ENCODE measurements around the gene MSN. TPM values are rescaled to one million over a fixed set of nuclear protein-coding genes. Genes with fewer than 3 reads are reported as not detected.

The MSN gene
- total RNA-seq, 1 experiment from 2014 or later, result 308 TPM

DNA sequence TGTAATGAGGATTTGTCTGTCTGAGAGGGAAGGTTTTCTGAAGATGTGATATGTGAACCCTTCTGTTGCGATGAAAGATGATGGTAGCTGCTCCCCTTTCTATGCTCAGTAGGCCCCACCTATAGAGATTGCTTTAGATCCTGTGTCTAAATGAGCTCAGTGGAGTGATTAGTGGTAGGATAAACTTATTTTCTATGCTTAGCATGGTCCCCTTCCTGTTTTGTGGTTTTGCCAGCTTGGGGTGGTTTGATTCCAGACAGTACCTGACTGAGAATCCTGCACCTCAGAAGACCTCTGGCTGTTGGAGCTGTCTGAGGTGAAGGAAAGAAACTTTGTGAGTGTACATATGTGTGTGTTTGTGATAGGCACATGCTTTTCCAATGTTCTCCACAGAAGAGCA, 17.7 kb downstream of the MSN start:
- Histone ChIP-seq H2AFZ (ENCODE audit: low read length) (no peak overlapping the region), H3K27ac (ENCODE audit: low read length) (no peak overlapping the region), H3K9ac (ENCODE audit: low read length) (no peak overlapping the region), H3K9me3 (ENCODE audit: low read length) (no peaks in the 10 kb centered on the region), H3K36me3 (ENCODE audit: low read depth, low read length) (peaks cover 27% of the 10 kb centered on the region), H3K4me1 (ENCODE audit: insufficient read depth, low read length) (peaks cover 39% of the 10 kb centered on the region), H4K20me1 (ENCODE audit: low read length) (peaks cover 66% of the 10 kb centered on the region; the same call in 1 of the 2 replicates), H3K4me2 (ENCODE audit: low read length) (no peak overlapping the region), H3K9me2 (replicated peaks; ENCODE audit: low read length) (no peaks in the 10 kb centered on the region), H3K79me2 (ENCODE audit: low read length) (peaks cover 100% of the 10 kb centered on the region), H3F3A (ENCODE audit: low read length, unreplicated experiment) (no peaks in the 10 kb centered on the region), H3K4me3 (ENCODE audit: low read length) (no peak overlapping the region), H3K27me3 (ENCODE audit: low read length) (no peaks in the 10 kb centered on the region)
- intact Hi-C loops (cut with micrococcal nuclease), result no loop called here
- TF ChIP-seq, protein P1, sequence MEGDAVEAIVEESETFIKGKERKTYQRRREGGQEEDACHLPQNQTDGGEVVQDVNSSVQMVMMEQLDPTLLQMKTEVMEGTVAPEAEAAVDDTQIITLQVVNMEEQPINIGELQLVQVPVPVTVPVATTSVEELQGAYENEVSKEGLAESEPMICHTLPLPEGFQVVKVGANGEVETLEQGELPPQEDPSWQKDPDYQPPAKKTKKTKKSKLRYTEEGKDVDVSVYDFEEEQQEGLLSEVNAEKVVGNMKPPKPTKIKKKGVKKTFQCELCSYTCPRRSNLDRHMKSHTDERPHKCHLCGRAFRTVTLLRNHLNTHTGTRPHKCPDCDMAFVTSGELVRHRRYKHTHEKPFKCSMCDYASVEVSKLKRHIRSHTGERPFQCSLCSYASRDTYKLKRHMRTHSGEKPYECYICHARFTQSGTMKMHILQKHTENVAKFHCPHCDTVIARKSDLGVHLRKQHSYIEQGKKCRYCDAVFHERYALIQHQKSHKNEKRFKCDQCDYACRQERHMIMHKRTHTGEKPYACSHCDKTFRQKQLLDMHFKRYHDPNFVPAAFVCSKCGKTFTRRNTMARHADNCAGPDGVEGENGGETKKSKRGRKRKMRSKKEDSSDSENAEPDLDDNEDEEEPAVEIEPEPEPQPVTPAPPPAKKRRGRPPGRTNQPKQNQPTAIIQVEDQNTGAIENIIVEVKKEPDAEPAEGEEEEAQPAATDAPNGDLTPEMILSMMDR (conservative IDR thresholded peaks at IDR 0.05; ENCODE audit: low read depth, low read length), result no peak
- TF ChIP-seq EZH2phosphoT487 (IDR thresholded peaks at IDR 0.05; ENCODE audit: borderline replicate concordance, low read length) (no peak), EZH2 (IDR thresholded peaks at IDR 0.05; ENCODE audit: low read length, unreplicated experiment) (no peak)
- ATAC-seq, result no peak
- no TSS peak for BruUV-seq (replicated peaks)
- ChIA-PET CTCF (no interaction called here), POLR2A (ENCODE audit: unreplicated experiment) (no interaction called here)
- DNase-seq, result no peak

DNA sequence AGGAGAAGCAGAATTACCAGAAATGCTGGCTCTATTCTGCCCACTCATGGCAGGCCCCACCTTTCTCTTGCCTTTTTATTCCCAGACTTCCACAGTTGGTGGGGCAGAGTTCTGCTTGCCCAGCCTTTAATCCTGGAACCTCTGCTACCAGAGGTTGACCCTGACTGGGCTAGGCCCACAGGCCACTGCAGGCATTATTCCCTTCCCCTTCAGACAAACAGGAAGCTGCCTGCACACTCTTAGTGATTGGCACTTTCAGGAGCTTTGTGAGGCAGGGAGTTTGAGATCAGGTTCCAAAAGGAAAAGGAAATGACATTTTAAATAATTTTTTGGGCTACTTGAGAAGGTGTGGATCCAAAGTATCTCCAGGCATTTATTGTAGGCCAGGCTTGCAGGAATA, 18.8 kb downstream of the MSN start:
- Histone ChIP-seq H3K27ac (ENCODE audit: low read length) (no peak overlapping the region), H3K79me2 (ENCODE audit: low read length) (peaks cover 100% of the 10 kb centered on the region), H3K9me2 (replicated peaks; ENCODE audit: low read length) (no peaks in the 10 kb centered on the region), H3K4me1 (ENCODE audit: insufficient read depth, low read length) (peaks cover 39% of the 10 kb centered on the region), H3K4me3 (ENCODE audit: low read length) (no peak overlapping the region), H3K9me3 (ENCODE audit: low read length) (no peaks in the 10 kb centered on the region), H3K4me2 (ENCODE audit: low read length) (no peak overlapping the region), H3K9ac (ENCODE audit: low read length) (no peak overlapping the region), H3K36me3 (ENCODE audit: low read depth, low read length) (peaks cover 23% of the 10 kb centered on the region), H2AFZ (ENCODE audit: low read length) (no peak overlapping the region), H3F3A (ENCODE audit: low read length, unreplicated experiment) (no peaks in the 10 kb centered on the region), H3K27me3 (ENCODE audit: low read length) (no peaks in the 10 kb centered on the region), H4K20me1 (ENCODE audit: low read length) (peaks cover 73% of the 10 kb centered on the region)
- no peak for ATAC-seq
- POLR2A ChIA-PET (ENCODE audit: unreplicated experiment), result no interaction called here
- CTCF ChIA-PET, result no interaction called here
- DNase-seq, result no peak
- no TSS peak for BruUV-seq (replicated peaks)
- intact Hi-C loops (cut with micrococcal nuclease), result no loop called here
- TF ChIP-seq, protein P1 (conservative IDR thresholded peaks at IDR 0.05; ENCODE audit: low read depth, low read length), result no peak
- no peak for TF ChIP-seq EZH2 (IDR thresholded peaks at IDR 0.05; ENCODE audit: low read length, unreplicated experiment)
- no peak for TF ChIP-seq EZH2phosphoT487 (IDR thresholded peaks at IDR 0.05; ENCODE audit: borderline replicate concordance, low read length)

DNA sequence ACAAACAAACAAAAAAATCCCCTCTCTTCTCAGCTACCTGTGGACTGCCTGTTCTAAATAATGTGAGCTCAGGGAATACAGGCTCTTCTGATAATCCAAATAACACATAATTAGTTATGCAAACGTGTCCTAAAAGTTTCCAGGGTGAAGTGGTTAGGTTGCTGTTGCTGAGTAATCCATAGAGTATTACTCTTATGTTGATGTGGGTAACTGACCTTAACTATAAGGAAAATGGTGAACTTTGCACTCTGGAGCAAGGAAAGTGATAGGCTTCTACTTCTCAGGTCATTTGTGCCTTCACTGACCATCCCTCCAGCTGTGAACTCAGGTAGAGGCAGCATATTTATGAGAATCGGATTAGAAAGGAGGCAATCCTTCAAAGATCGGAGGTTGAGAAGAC, 19.9 kb downstream of the MSN start:
- TF ChIP-seq, protein P1 (conservative IDR thresholded peaks at IDR 0.05; ENCODE audit: low read depth, low read length), result no peak
- TF ChIP-seq EZH2phosphoT487 (IDR thresholded peaks at IDR 0.05; ENCODE audit: borderline replicate concordance, low read length) (no peak), EZH2 (IDR thresholded peaks at IDR 0.05; ENCODE audit: low read length, unreplicated experiment) (no peak)
- CTCF ChIA-PET, result no interaction called here
- Histone ChIP-seq H3K9me3 (ENCODE audit: low read length) (no peaks in the 10 kb centered on the region), H3K27me3 (ENCODE audit: low read length) (no peaks in the 10 kb centered on the region), H3K27ac (ENCODE audit: low read length) (no peak overlapping the region), H3K9me2 (replicated peaks; ENCODE audit: low read length) (no peaks in the 10 kb centered on the region), H3F3A (ENCODE audit: low read length, unreplicated experiment) (no peaks in the 10 kb centered on the region), H4K20me1 (ENCODE audit: low read length) (peaks cover 69% of the 10 kb centered on the region), H3K79me2 (ENCODE audit: low read length) (peaks cover 100% of the 10 kb centered on the region), H3K4me2 (ENCODE audit: low read length) (no peak overlapping the region), H3K4me3 (ENCODE audit: low read length) (no peak overlapping the region), H3K36me3 (ENCODE audit: low read depth, low read length) (peaks cover 14% of the 10 kb centered on the region), H2AFZ (ENCODE audit: low read length) (no peak overlapping the region), H3K9ac (ENCODE audit: low read length) (no peak overlapping the region), H3K4me1 (ENCODE audit: insufficient read depth, low read length) (peaks cover 36% of the 10 kb centered on the region)
- POLR2A ChIA-PET (ENCODE audit: unreplicated experiment), result no interaction called here
- DNase-seq (no peak), ATAC-seq (no peak)
- intact Hi-C loops (cut with micrococcal nuclease), result no loop called here
- BruUV-seq (replicated peaks), result no TSS peak

Measured in PC-3 (cell line).